Measurements from ENCODE around the gene TNNT1. TPM values are rescaled to one million over a fixed set of nuclear protein-coding genes. Genes with fewer than 3 reads are reported as not detected.
A peak's percentile ranks its signal among the peaks of the same experiment; 100 is the strongest.

TNNT1 gene
- total RNA-seq, 2 donors from 2014 or later = not detected

GRCh38 chr19:55090564-55090963 lies 58.4 kb downstream of the TNNT1 start:
- Histone ChIP-seq H3K9me3 (no peaks in the 10 kb centered on the region), H3K27me3 (replicated peaks; ENCODE audit: insufficient read depth) (no peaks in the 10 kb centered on the region), H3K36me3 (peaks cover 38% of the 10 kb centered on the region), H3K27ac (no peak overlapping the region), H3K4me1 (ENCODE audit: control insufficient read depth in 1 of 2, low read depth in 2 of 2) (peaks cover 21 to 26% of the 10 kb centered on the region in 2 donors), H3K4me3 (no peak overlapping the region)
- ATAC-seq (ENCODE audit: insufficient number of reproducible peaks, low FRiP score, low read depth) = no peak
- DNase-seq (ENCODE audit: low spot score) = no peak
- no peak for TF ChIP-seq CTCF (IDR thresholded peaks at IDR 0.05)

DNA sequence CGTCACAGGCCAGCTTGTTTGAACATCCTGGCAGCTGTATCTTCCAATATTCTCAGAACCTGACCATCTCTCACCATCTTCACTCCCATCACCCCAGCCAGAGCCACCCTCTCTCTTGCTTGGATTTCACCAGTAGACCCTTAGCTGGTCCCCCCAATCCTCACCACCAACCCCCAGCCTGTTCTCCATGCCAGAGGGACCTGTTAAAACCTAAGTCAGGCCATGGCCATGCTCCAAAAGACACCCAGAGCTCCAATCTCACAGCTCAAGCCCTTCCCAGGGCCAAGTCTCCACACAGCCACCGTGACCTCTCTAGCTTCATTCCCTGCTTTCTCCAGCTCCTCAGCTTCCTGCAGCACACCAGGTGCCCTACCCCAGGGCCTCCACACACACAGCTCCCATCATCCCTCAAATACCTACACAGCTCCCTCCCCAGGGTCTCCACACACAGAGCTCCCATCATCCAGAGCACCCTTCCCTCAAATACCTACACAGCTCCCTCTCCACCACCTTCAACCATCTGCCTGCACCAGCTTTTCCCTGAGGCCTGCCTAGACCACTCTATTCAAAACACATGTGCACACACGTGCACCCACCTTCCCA lies 59.6 kb downstream of the TNNT1 start:
- ATAC-seq (ENCODE audit: insufficient number of reproducible peaks, low FRiP score, low read depth) = no peak

DNA sequence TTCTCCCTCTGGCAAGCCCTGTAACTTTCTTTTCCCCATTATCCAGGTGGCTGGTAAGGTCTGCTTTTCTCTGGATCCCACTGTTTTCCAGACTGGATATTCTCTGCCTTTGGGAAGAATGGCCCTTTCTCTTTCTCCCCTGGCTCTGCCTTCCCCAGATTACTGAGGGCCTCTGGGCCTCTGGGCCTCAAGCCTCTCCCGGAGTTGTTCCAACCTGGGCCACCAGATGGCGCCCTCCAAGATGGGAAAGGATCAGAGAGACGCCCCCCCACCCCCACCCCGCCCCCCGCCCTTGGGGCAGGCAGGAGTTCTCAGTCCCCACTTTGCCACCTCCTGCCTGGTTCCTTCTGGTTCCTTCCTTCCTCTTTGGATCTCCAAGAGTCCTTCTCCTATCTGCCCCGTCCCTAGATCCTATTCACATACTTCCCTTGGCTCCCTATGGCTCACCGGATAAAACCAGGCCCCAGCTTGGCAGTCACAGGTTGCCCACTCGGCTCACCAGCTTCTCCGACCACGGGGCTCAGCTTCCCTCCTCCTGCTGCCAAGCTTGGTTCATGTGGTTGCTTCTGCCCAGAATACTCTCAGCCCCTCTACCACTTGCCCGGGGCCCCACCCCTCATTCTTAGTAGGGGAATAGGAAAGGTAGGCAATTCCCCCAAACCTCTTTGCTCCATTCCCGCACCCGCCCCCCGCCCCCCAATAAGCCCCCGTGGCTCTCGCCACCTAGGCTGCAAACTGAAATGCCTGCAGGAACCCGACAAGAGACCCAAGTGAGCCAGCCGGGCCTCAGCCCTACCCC lies 60.3 kb downstream of the TNNT1 start:
- H3K27ac ChIP-seq = no peak overlapping the region
- peaks cover 6% of the 10 kb centered on the region for H3K27me3 ChIP-seq (replicated peaks; ENCODE audit: insufficient read depth)
- ATAC-seq (ENCODE audit: insufficient number of reproducible peaks, low FRiP score, low read depth) (no peak), DNase-seq (ENCODE audit: low spot score) (peak; percentile 37)
- peaks cover 23% of the 10 kb centered on the region for H3K36me3 ChIP-seq
- no peaks in the 10 kb centered on the region for H3K9me3 ChIP-seq
- peak; percentile 86 for TF ChIP-seq CTCF (IDR thresholded peaks at IDR 0.05)
- H3K4me3 ChIP-seq = no peak overlapping the region
- H3K4me1 ChIP-seq (ENCODE audit: control insufficient read depth in 1 of 2, low read depth in 2 of 2) = peaks cover 21 to 26% of the 10 kb centered on the region in 2 donors

More for the DNA sequence above, 59.6 kb downstream of the TNNT1 start:
- H3K9me3 ChIP-seq = no peaks in the 10 kb centered on the region
- no peak for DNase-seq (ENCODE audit: low spot score)
- no peaks in the 10 kb centered on the region for H3K27me3 ChIP-seq (replicated peaks; ENCODE audit: insufficient read depth)
- peaks cover 27% of the 10 kb centered on the region for H3K36me3 ChIP-seq
- no peak overlapping the region for H3K4me3 ChIP-seq
- no peak overlapping the region for H3K27ac ChIP-seq
- H3K4me1 ChIP-seq (ENCODE audit: control insufficient read depth in 1 of 2, low read depth in 2 of 2) = peaks cover 21 to 26% of the 10 kb centered on the region in 2 donors
- TF ChIP-seq CTCF (IDR thresholded peaks at IDR 0.05) = no peak

- ATAC-seq (ENCODE audit: insufficient number of reproducible peaks, low FRiP score, low read depth) = no peak
- H3K27me3 ChIP-seq (replicated peaks; ENCODE audit: insufficient read depth) = peaks cover 13% of the 10 kb centered on the region
- H3K4me1 ChIP-seq (ENCODE audit: control insufficient read depth in 1 of 2, low read depth in 2 of 2) = peaks cover 21 to 26% of the 10 kb centered on the region in 2 donors
- no peak for TF ChIP-seq CTCF (IDR thresholded peaks at IDR 0.05)
- DNase-seq (ENCODE audit: low spot score) = no peak
- H3K9me3 ChIP-seq = no peaks in the 10 kb centered on the region
- peak overlapping the region in 1 of 2 donors; percentile 8 for H3K27ac ChIP-seq
- H3K36me3 ChIP-seq = peaks cover 23% of the 10 kb centered on the region
- no peak overlapping the region for H3K4me3 ChIP-seq
These were observed 61.0 kb downstream of the TNNT1 start for GRCh38 chr19:55088021-55088451.

DNA sequence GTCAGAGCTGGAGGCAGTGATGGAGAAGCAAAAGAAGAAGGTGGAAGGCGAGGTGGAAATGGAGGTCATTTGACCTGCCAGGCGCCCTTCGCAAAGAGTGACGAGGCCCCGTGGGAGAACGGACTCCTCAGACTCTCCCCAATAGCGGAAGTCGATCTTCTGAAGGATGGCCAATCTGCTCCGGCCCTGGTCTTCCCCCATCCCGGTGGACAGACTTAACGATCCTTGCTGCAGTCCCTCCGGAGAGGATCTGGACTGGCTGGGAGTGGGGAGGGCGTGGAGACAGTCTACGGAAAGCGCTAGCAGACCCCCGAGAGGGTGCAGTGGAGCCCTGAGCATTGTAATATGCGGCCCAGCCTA lies 61.5 kb downstream of the TNNT1 start:
- TF ChIP-seq CTCF (IDR thresholded peaks at IDR 0.05) = no peak
- peak overlapping the region; percentile 75 for H3K4me3 ChIP-seq
- no peaks in the 10 kb centered on the region for H3K9me3 ChIP-seq
- no peak for DNase-seq (ENCODE audit: low spot score)
- H3K27ac ChIP-seq = no peak overlapping the region
- no peak for ATAC-seq (ENCODE audit: insufficient number of reproducible peaks, low FRiP score, low read depth)
- peaks cover 18% of the 10 kb centered on the region for H3K36me3 ChIP-seq
- peaks cover 21 to 26% of the 10 kb centered on the region in 2 donors for H3K4me1 ChIP-seq (ENCODE audit: control insufficient read depth in 1 of 2, low read depth in 2 of 2)
- H3K27me3 ChIP-seq (replicated peaks; ENCODE audit: insufficient read depth) = peaks cover 15% of the 10 kb centered on the region

Measured in thoracic aorta (tissue), 2 donors.